ENCODE data around the gene SCN2A.

SCN2A gene

GRCh38 chr2:165280356-165280755 is 41.1 kb downstream of the SCN2A start:
- Histone ChIP-seq H3K27ac (ENCODE audit: extremely low read depth, low read depth, low read length) (no peak overlapping the region), H3K9me3 (ENCODE audit: control insufficient read depth, insufficient read depth, low read depth, low read length) (no peaks in the 10 kb centered on the region), H3K4me3 (ENCODE audit: low read depth, low read length) (no peak overlapping the region), H3K4me1 (ENCODE audit: control insufficient read depth, insufficient read depth, low read length) (no peaks in the 10 kb centered on the region), H3K36me3 (ENCODE audit: control insufficient read depth in 2 of 2, insufficient read depth in 1 of 2, low read length in 2 of 2) (no peaks in the 10 kb centered on the region)
- TF ChIP-seq AEBP2 (tag by site-specific recombination; IDR thresholded peaks at IDR 0.05; ENCODE audit: borderline replicate concordance) (no peak), ZNF354C (tag by site-specific recombination; IDR thresholded peaks at IDR 0.05; ENCODE audit: borderline replicate concordance, low read depth) (no peak), ZNF548 (tag by site-specific recombination; IDR thresholded peaks at IDR 0.05) (no peak), EGR2 (tag by site-specific recombination; IDR thresholded peaks at IDR 0.05; ENCODE audit: low read depth) (no peak), OVOL3 (tag by site-specific recombination; IDR thresholded peaks at IDR 0.05) (no peak), ZNF529 (tag by site-specific recombination; IDR thresholded peaks at IDR 0.05; ENCODE audit: insufficient replicate concordance) (no peak), ZEB2 (tag by site-specific recombination; IDR thresholded peaks at IDR 0.05) (no peak), ZSCAN18 (tag by site-specific recombination; IDR thresholded peaks at IDR 0.05) (no peak), ZBTB49 (tag by site-specific recombination; IDR thresholded peaks at IDR 0.05; ENCODE audit: low read depth) (no peak), ZNF350 (tag by site-specific recombination; IDR thresholded peaks at IDR 0.05) (no peak), WT1 (tag by site-specific recombination; IDR thresholded peaks at IDR 0.05) (no peak), ZNF169 (tag by site-specific recombination; IDR thresholded peaks at IDR 0.05) (no peak), ZNF423 (tag by site-specific recombination; IDR thresholded peaks at IDR 0.05) (no peak), ZBTB11 (tag by site-specific recombination; conservative IDR thresholded peaks at IDR 0.05; ENCODE audit: low read depth) (no peak), ZNF114 (tag by site-specific recombination; IDR thresholded peaks at IDR 0.05) (no peak), ZNF580 (tag by site-specific recombination; IDR thresholded peaks at IDR 0.05) (no peak)
- ChIA-PET CTCF (no interaction called here), POLR2A (no interaction called here)

- CTCF ChIA-PET = interaction anchor here (0.6 to 2.3 kb wide), 3 partner anchors 10 to 270 kb away, joined by 3 to 9 read pairs (median 5); no protein-coding TSS in a partner anchor
- no peak overlapping the region for H3K4me3 ChIP-seq (ENCODE audit: low read depth, low read length)
- H3K9me3 ChIP-seq (ENCODE audit: control insufficient read depth, insufficient read depth, low read depth, low read length) = no peaks in the 10 kb centered on the region
- H3K36me3 ChIP-seq (ENCODE audit: control insufficient read depth in 2 of 2, insufficient read depth in 1 of 2, low read length in 2 of 2) = no peaks in the 10 kb centered on the region
- no peak overlapping the region for H3K27ac ChIP-seq (ENCODE audit: extremely low read depth, low read depth, low read length)
- POLR2A ChIA-PET = no interaction called here
- H3K4me1 ChIP-seq (ENCODE audit: control insufficient read depth, insufficient read depth, low read length) = no peaks in the 10 kb centered on the region
- TF ChIP-seq ZNF488 (tag by site-specific recombination; IDR thresholded peaks at IDR 0.05) = no peak
- TF ChIP-seq ZNF48 (tag by site-specific recombination; IDR thresholded peaks at IDR 0.05) = no peak
- no peak for TF ChIP-seq ZNF274 (IDR thresholded peaks at IDR 0.05; ENCODE audit: low read length)
- no peak for TF ChIP-seq ZNF274 (tag by site-specific recombination; IDR thresholded peaks at IDR 0.05; ENCODE audit: borderline replicate concordance)
- no peak for TF ChIP-seq REPIN1 (tag by site-specific recombination; IDR thresholded peaks at IDR 0.05; ENCODE audit: low read depth)
- no peak for TF ChIP-seq ZFP37 (tag by site-specific recombination; IDR thresholded peaks at IDR 0.05)
- no peak for TF ChIP-seq ZNF785 (tag by site-specific recombination; IDR thresholded peaks at IDR 0.05)
- TF ChIP-seq ZNF433 (tag by site-specific recombination; IDR thresholded peaks at IDR 0.05; ENCODE audit: low read depth) = no peak
- no peak for TF ChIP-seq ZNF514 (tag by site-specific recombination; IDR thresholded peaks at IDR 0.05)
- TF ChIP-seq ZNF416 (tag by site-specific recombination; IDR thresholded peaks at IDR 0.05) = no peak
- TF ChIP-seq ZNF521 (tag by site-specific recombination; IDR thresholded peaks at IDR 0.05) = no peak
- no peak for TF ChIP-seq ZNF157 (tag by site-specific recombination; IDR thresholded peaks at IDR 0.05)
Observed at GRCh38 chr2:165281387-165281786, 42.2 kb downstream of the SCN2A start.
